Gastrocnemius medialis (tissue), 4 donors: ENCODE data around the gene PDGFRB. TPM values are rescaled to one million over a fixed set of nuclear protein-coding genes. Genes with fewer than 3 reads are reported as not detected.

Experiments used
- ATAC-seq, 2 donors: fragments of 150-250 bp; one replicate each; pipeline ENCODE4 v1.9.1; 2016
- DNase-seq, 2 donors: peaks; one replicate each; pipeline ENCODE4 v3.0.0-alpha.2; 2019
- H3K27ac ChIP-seq, 4 donors: fragments of 200-600 bp; sonication (generic); 1 replicate in 1 of 4; 2 replicates in 3 of 4; pipeline ENCODE4 v1.5.1; 2016 to 2018; ENCODE audit warnings: mild to moderate bottlenecking in 2 of 4, moderate library complexity in 1 of 4
- H3K27me3 ChIP-seq, 3 donors: fragments of 200-600 bp; sonication (generic) in 2 of 3; 1 replicate in 1 of 3; 2 replicates in 2 of 3; pipeline versions ENCODE4 v1.5.1 to v1.6.0; 2016 to 2019; ENCODE audit warnings: mild to moderate bottlenecking in 1 of 3, moderate library complexity in 1 of 3
- H3K36me3 ChIP-seq, 2 donors: fragments of 200-600 bp; sonication (generic) in 1 of 2; one replicate each; pipeline ENCODE4 v1.5.1; 2017 to 2018
- H3K4me1 ChIP-seq, 2 donors: fragments of 200-600 bp; sonication (generic) in 1 of 2; one replicate each; pipeline ENCODE4 v1.5.1; 2016 to 2017; ENCODE audit warnings: mild to moderate bottlenecking in 2 of 2
- H3K4me3 ChIP-seq, 4 donors: fragments of 200-600 bp; sonication (generic) in 3 of 4; 1 replicate in 1 of 4; 2 replicates in 3 of 4; pipeline ENCODE4 v1.5.1; 2016 to 2019; ENCODE audit warnings: mild to moderate bottlenecking in 2 of 4
- H3K9me3 ChIP-seq, 3 donors: fragments of 200-600 bp; sonication (generic) in 2 of 3; 1 replicate in 1 of 3; 2 replicates in 2 of 3; pipeline ENCODE4 v1.5.1; 2016 to 2019
- CTCF ChIP-seq, 5 experiments: fragments of 450-650 bp in 3 of 5; fragments of 200-600 bp in 2 of 5; sonication (generic) in 2 of 5; IDR thresholded peaks in 4 of 5; conservative IDR thresholded peaks in 1 of 5; 1 replicate in 4 of 5; 2 replicates in 1 of 5; pipeline ENCODE4 v1.5.1; 2016 to 2019; ENCODE audit warnings: antibody characterized with exemption in 5 of 5, mild to moderate bottlenecking in 3 of 5, moderate library complexity in 3 of 5
- POLR2A ChIP-seq, 2 donors: fragments of 450-650 bp; IDR thresholded peaks; one replicate each; pipeline ENCODE4 v1.6.1; 2017; ENCODE audit warnings: antibody characterized with exemption in 2 of 2, mild to moderate bottlenecking in 2 of 2, moderate library complexity in 2 of 2
- in situ Hi-C, 4 donors: fragments of 200-750 bp; cut with MboI; loops; one replicate each; pipeline versions ENCODE4 v1.15.0 to v1.8.0; 2017; ENCODE audit warnings: low sequenced_read_pairs in 4 of 4
- intact Hi-C: fragments of 100-400 bp; cut with DNase I; formaldehyde crosslinking; loops from one replicate; pipeline ENCODE4 v1.15.1; 2023; ENCODE audit warnings: low total_unique reads
- total RNA-seq, 4 donors: library from RNA; depleted of rRNA; stranded (reverse); fragments of >200 nt; gene quantifications; one replicate each; pipeline versions ENCODE4 v1.1.0 to v1.2.3, GENCODE V29; 2016

Gene PDGFRB
- total RNA-seq, 4 donors from 2014 or later, result 27.9 to 58.4 (median 52.5) TPM

GRCh38 chr5:150197476-150197875 is 41.8 kb upstream of the PDGFRB start:
- no peaks in the 10 kb centered on the region for H3K27me3 ChIP-seq
- intact Hi-C loops, result no loop called here
- no peaks in the 10 kb centered on the region for H3K9me3 ChIP-seq
- no peak for ATAC-seq
- no peaks in the 10 kb centered on the region for H3K36me3 ChIP-seq
- DNase-seq, result no peak
- TF ChIP-seq POLR2A (IDR thresholded peaks at IDR 0.05) (no peak), CTCF (IDR thresholded peaks at IDR 0.05 in 4 of 5, conservative IDR thresholded peaks at IDR 0.05 in 1 of 5) (no peak)
- no peaks in the 10 kb centered on the region for H3K4me1 ChIP-seq
- no peak overlapping the region for H3K4me3 ChIP-seq
- H3K27ac ChIP-seq, result no peak overlapping the region
- in situ Hi-C loops, result no loop called here

- DNase-seq, result no peak
- Histone ChIP-seq H3K4me3 (no peak overlapping the region), H3K4me1 (no peaks in the 10 kb centered on the region), H3K27me3 (no peaks in the 10 kb centered on the region), H3K9me3 (no peaks in the 10 kb centered on the region), H3K27ac (no peak overlapping the region), H3K36me3 (no peaks in the 10 kb centered on the region)
- TF ChIP-seq POLR2A (IDR thresholded peaks at IDR 0.05) (no peak), CTCF (IDR thresholded peaks at IDR 0.05 in 4 of 5, conservative IDR thresholded peaks at IDR 0.05 in 1 of 5) (no peak)
- in situ Hi-C loops, result no loop called here
- intact Hi-C loops, result no loop called here
- ATAC-seq, result no peak
These were observed 41.3 kb upstream of the PDGFRB start for GRCh38 chr5:150196986-150197385.

- in situ Hi-C loops (no loop called here), intact Hi-C loops (no loop called here)
- no peak overlapping the region for H3K27ac ChIP-seq
- no peak overlapping the region for H3K4me3 ChIP-seq
- no peaks in the 10 kb centered on the region for H3K4me1 ChIP-seq
- no peaks in the 10 kb centered on the region for H3K9me3 ChIP-seq
- H3K27me3 ChIP-seq, result no peaks in the 10 kb centered on the region
- DNase-seq, result no peak
- H3K36me3 ChIP-seq, result no peaks in the 10 kb centered on the region
- TF ChIP-seq CTCF (IDR thresholded peaks at IDR 0.05 in 4 of 5, conservative IDR thresholded peaks at IDR 0.05 in 1 of 5) (no peak), POLR2A (IDR thresholded peaks at IDR 0.05) (no peak)
- no peak for ATAC-seq
These were observed 40.9 kb upstream of the PDGFRB start for GRCh38 chr5:150196514-150196913.

GRCh38 chr5:150195736-150196485 is 40.3 kb upstream of the PDGFRB start:
- Histone ChIP-seq H3K36me3 (no peaks in the 10 kb centered on the region), H3K4me3 (no peak overlapping the region), H3K27ac (no peak overlapping the region), H3K9me3 (no peaks in the 10 kb centered on the region), H3K4me1 (no peaks in the 10 kb centered on the region), H3K27me3 (no peaks in the 10 kb centered on the region)
- in situ Hi-C loops (no loop called here), intact Hi-C loops (no loop called here)
- DNase-seq (no peak), ATAC-seq (no peak)
- TF ChIP-seq POLR2A (IDR thresholded peaks at IDR 0.05) (no peak), CTCF (IDR thresholded peaks at IDR 0.05 in 4 of 5, conservative IDR thresholded peaks at IDR 0.05 in 1 of 5) (no peak)

GRCh38 chr5:150192462-150192861 is 36.8 kb upstream of the PDGFRB start:
- intact Hi-C loops, result no loop called here
- no peaks in the 10 kb centered on the region for H3K36me3 ChIP-seq
- ATAC-seq (no peak), DNase-seq (no peak)
- H3K4me3 ChIP-seq, result no peak overlapping the region
- TF ChIP-seq POLR2A (IDR thresholded peaks at IDR 0.05) (no peak), CTCF (IDR thresholded peaks at IDR 0.05 in 4 of 5, conservative IDR thresholded peaks at IDR 0.05 in 1 of 5) (no peak)
- H3K27ac ChIP-seq, result no peak overlapping the region
- H3K4me1 ChIP-seq, result peaks cover 7 to 15% of the 10 kb centered on the region in 2 donors
- peaks cover 0 to 4% (median 0%) of the 10 kb centered on the region in 3 donors for H3K27me3 ChIP-seq
- H3K9me3 ChIP-seq, result no peaks in the 10 kb centered on the region
- in situ Hi-C loops, result no loop called here
